Activated naive CD4-positive, alpha-beta T cell treated with anti-CD3 and anti-CD28 coated beads, Interleukin-2, amount 50 U/mL, for 24 hours (primary cell): ENCODE measurements around the gene AKR1A1.
A peak's percentile ranks its signal among the peaks of the same experiment; 100 is the strongest.
"Not testable (repeated sequence)": the region's sequence is repeated elsewhere in the genome, so short reads cannot be mapped to it uniquely, and the experiment has no call there.

Experiments used
- H3K27ac Mint-ChIP-seq: one replicate; pipeline ENCODE4 v1.8.0; 2021; ENCODE audit warnings: mild to moderate bottlenecking, mixed read lengths
- H3K27me3 Mint-ChIP-seq: one replicate; pipeline ENCODE4 v1.8.0; 2021; ENCODE audit warnings: mixed read lengths
- H3K36me3 Mint-ChIP-seq: one replicate; pipeline ENCODE4 v1.8.0; 2021; ENCODE audit warnings: mixed read lengths
- H3K4me1 Mint-ChIP-seq: one replicate; pipeline ENCODE4 v1.8.0; 2021; ENCODE audit warnings: mixed read lengths
- H3K4me3 Mint-ChIP-seq: one replicate; pipeline ENCODE4 v1.8.0; 2021; ENCODE audit warnings: mild to moderate bottlenecking, mixed read lengths
- H3K9me3 Mint-ChIP-seq: one replicate; pipeline ENCODE4 v1.8.0; 2021; ENCODE audit warnings: mixed read lengths

Gene AKR1A1

DNA sequence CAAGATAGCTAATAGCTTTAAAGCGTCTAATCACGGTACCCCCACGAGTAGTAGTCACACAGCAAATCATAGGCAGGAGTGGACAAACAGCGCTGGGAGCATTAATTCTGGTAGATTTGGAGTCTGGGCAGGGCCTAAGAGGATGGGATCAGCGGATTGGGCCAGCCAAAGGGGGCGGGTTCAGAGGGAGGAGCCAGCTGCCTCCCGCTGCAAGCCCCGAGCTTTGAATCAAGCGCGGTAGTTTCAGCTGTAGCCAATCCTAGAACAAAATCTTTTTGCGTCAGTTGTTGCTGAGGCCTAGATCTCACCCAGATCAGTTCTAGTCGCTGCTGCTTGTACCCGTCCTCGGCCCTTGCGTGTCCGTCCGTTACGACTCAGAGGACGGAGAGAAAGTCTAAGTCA lies 32.6 kb downstream of the AKR1A1 start:
- Mint-ChIP-seq H3K4me1 (peaks cover 24% of the 10 kb centered on the region), H3K27ac (peak overlapping the region; percentile 99), H3K27me3 (no peaks in the 10 kb centered on the region), H3K36me3 (peaks cover 5% of the 10 kb centered on the region), H3K4me3 (peak overlapping the region; percentile 99), H3K9me3 (no peaks in the 10 kb centered on the region)

GRCh38 chr1:45583666-45584350 lies 33.2 kb downstream of the AKR1A1 start, which contains the start of gene NASP:
NASP (plus strand) TSS chr1:45584041; CDS start chr1:45584147, 106 bp downstream.
- peaks cover 27% of the 10 kb centered on the region for H3K4me1 Mint-ChIP-seq

DNA sequence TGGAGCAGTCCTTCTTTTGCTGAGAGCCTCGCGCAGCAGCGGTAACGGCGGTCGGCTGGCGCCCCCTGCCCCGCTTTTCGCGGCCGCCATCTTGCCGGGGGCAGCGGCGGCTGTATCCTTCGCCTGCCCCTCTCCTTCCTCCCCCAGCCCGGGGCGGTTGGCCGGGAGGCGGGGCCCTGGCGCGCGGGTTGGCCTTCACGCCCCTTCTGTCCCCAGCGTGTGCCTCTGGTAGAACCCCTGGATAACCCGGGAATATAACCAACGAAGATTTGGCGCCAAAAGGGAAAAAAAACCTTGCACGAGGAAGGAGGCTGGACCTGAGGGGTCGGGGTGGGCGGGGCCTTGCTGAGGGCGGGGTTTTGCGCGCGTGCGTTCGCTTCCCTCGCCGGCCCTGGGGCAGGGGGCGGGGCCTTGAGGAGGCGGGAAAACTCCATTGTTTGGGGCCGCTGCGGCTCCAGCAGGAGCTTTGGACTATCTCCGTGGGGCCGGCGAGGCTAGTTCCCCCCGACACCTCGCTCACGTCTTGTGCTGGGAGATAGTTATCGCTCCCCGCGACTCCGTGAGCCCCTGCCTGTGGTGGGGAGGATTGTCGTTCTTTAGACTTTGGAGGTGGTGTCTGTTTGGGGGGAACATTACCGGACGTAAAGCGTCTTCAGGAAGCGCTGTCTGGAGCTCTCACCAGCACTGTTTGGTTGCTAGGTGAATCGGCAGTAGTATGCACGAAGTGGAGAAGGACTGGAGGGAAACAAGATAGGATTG lies 33.9 kb downstream of the AKR1A1 start:
- Mint-ChIP-seq H3K36me3 (peaks cover 5% of the 10 kb centered on the region), H3K27me3 (no peaks in the 10 kb centered on the region), H3K4me3 (peak overlapping the region; percentile 99), H3K4me1 (peaks cover 32% of the 10 kb centered on the region), H3K27ac (peak overlapping the region; percentile 99), H3K9me3 (no peaks in the 10 kb centered on the region)

More at GRCh38 chr1:45583666-45584350, 33.2 kb downstream of the AKR1A1 start, which contains the start of gene NASP:
- Mint-ChIP-seq H3K36me3 (peaks cover 5% of the 10 kb centered on the region), H3K9me3 (no peaks in the 10 kb centered on the region), H3K27me3 (no peaks in the 10 kb centered on the region), H3K27ac (peak within 1 kb of the TSS; percentile 99), H3K4me3 (peak within 1 kb of the TSS; percentile 99)

- H3K36me3 Mint-ChIP-seq: peaks cover 5% of the 10 kb centered on the region
- H3K4me1 Mint-ChIP-seq: peaks cover 32% of the 10 kb centered on the region
- peak overlapping the region; percentile 92 for H3K27ac Mint-ChIP-seq
- no peaks in the 10 kb centered on the region for H3K27me3 Mint-ChIP-seq
- H3K4me3 Mint-ChIP-seq: peak overlapping the region; percentile 99
- H3K9me3 Mint-ChIP-seq: no peaks in the 10 kb centered on the region
Measured at GRCh38 chr1:45585110-45585426, 34.4 kb downstream of the AKR1A1 start.

DNA sequence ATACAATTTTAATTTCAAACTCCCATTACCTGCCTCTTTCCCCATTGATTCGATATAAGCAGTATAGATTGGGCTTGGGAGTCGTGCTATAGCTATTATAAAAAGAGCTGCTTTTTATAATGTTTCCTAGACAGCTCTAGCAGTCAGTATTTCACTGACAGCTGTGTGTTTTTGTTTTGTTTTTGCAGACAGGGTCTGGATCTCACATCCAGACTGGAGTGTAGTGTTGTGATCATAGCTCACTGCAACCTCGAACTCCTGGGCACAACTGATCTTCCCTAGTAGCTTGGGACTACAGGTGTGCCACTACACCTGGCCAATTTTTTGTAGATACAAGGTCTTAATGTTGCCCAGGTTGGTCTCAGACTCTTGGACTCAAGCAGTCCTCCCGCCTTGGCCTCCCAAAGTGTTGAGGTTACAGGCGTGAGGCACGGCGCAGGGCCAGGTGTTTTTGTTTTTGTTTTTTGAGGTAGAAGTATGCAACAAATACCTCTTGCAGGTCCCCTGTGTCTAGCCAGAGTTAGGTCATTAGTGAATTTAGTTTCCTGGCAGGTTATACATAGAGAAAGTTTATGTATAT lies 35.0 kb downstream of the AKR1A1 start:
- peak overlapping the region; percentile 99 for H3K4me3 Mint-ChIP-seq
- H3K36me3 Mint-ChIP-seq: peaks cover 5% of the 10 kb centered on the region
- no peaks in the 10 kb centered on the region for H3K9me3 Mint-ChIP-seq
- H3K27ac Mint-ChIP-seq: peak overlapping the region; percentile 63
- no peaks in the 10 kb centered on the region for H3K27me3 Mint-ChIP-seq
- H3K4me1 Mint-ChIP-seq: peaks cover 32% of the 10 kb centered on the region

GRCh38 chr1:45586769-45587168 lies 36.1 kb downstream of the AKR1A1 start:
- peak overlapping the region; percentile 92 for H3K27ac Mint-ChIP-seq
- peak overlapping the region; percentile 99 for H3K4me3 Mint-ChIP-seq
- no peaks in the 10 kb centered on the region for H3K27me3 Mint-ChIP-seq
- H3K4me1 Mint-ChIP-seq: peaks cover 32% of the 10 kb centered on the region
- H3K9me3 Mint-ChIP-seq: no peaks in the 10 kb centered on the region
- peaks cover 7% of the 10 kb centered on the region for H3K36me3 Mint-ChIP-seq

- H3K4me1 Mint-ChIP-seq: peaks cover 33% of the 10 kb centered on the region
- no peak overlapping the region for H3K27ac Mint-ChIP-seq
Measured at GRCh38 chr1:45589861-45590260, 39.2 kb downstream of the AKR1A1 start.

GRCh38 chr1:45594412-45594811 lies 43.8 kb downstream of the AKR1A1 start:
- Mint-ChIP-seq H3K36me3 (peaks cover 15% of the 10 kb centered on the region), H3K9me3 (no peaks in the 10 kb centered on the region)

More at GRCh38 chr1:45589861-45590260, 39.2 kb downstream of the AKR1A1 start:
- no peak overlapping the region for H3K4me3 Mint-ChIP-seq
- no peaks in the 10 kb centered on the region for H3K9me3 Mint-ChIP-seq
- H3K27me3 Mint-ChIP-seq: no peaks in the 10 kb centered on the region
- peaks cover 8% of the 10 kb centered on the region for H3K36me3 Mint-ChIP-seq

GRCh38 chr1:45596765-45597164 lies 46.1 kb downstream of the AKR1A1 start:
- not testable (repeated sequence) for H3K4me3 Mint-ChIP-seq, H3K9me3 Mint-ChIP-seq, H3K27me3 Mint-ChIP-seq, H3K27ac Mint-ChIP-seq
- H3K4me1 Mint-ChIP-seq: peaks cover 46% of the 10 kb centered on the region
- peaks cover 20% of the 10 kb centered on the region for H3K36me3 Mint-ChIP-seq

More at GRCh38 chr1:45594412-45594811, 43.8 kb downstream of the AKR1A1 start:
- no peak overlapping the region for H3K4me3 Mint-ChIP-seq
- no peak overlapping the region for H3K27ac Mint-ChIP-seq
- H3K27me3 Mint-ChIP-seq: no peaks in the 10 kb centered on the region
- H3K4me1 Mint-ChIP-seq: peaks cover 25% of the 10 kb centered on the region

GRCh38 chr1:45604239-45604638 lies 53.6 kb downstream of the AKR1A1 start:
- Mint-ChIP-seq H3K9me3 (no peaks in the 10 kb centered on the region), H3K4me3 (no peak overlapping the region), H3K36me3 (peaks cover 32% of the 10 kb centered on the region), H3K27me3 (no peaks in the 10 kb centered on the region), H3K27ac (no peak overlapping the region), H3K4me1 (peaks cover 61% of the 10 kb centered on the region)

GRCh38 chr1:45607404-45608074 lies 56.9 kb downstream of the AKR1A1 start:
- Mint-ChIP-seq H3K27ac (peak overlapping the region; percentile 41), H3K27me3 (no peaks in the 10 kb centered on the region), H3K36me3 (peaks cover 25% of the 10 kb centered on the region), H3K4me3 (no peak overlapping the region), H3K4me1 (peaks cover 38% of the 10 kb centered on the region), H3K9me3 (no peaks in the 10 kb centered on the region)

DNA sequence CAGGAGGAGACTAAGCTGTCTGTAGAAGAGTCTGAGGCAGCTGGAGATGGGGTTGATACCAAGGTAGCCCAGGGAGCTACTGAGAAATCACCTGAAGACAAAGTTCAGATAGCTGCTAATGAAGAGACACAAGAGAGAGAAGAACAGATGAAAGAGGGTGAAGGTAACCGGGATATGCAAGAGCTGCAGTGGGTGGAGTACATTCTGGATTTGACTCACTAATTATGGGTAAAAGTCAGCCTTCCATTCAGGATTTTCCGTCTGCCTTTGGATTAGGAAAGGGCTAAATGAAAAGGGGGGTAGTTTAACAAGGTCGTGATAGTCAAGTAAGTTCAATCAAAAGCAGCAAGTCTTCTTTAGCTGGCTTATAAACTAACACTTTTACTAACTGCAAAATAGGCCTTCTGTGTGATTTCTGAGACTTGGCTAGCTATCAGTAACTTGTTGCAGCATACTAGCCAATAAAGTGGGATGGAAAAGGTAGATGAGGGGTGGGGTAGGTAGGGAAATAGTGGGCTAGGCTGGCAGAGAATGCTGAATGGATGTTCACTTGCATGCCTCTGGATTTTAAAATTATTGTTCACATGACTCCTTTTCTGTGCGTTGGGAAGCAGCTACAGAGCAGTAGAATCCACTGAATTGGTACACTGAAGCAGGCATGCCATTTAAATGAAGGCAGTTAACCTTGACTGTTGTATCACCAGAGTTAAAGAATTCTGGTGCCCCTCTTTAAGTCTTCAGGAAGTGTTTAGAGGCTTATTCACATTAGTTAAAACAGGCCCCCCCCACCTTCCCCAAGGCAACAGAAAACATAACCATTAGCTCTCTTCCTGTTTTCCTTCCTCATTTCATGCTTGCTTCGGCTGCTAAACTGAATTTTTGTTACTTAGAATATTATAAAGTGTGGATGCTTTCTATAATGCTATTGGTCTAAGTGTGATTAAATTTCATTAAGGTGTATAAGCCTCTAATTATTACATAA lies 57.8 kb downstream of the AKR1A1 start:
- Mint-ChIP-seq H3K27me3 (no peaks in the 10 kb centered on the region), H3K36me3 (peaks cover 27% of the 10 kb centered on the region), H3K4me3 (no peak overlapping the region), H3K9me3 (no peaks in the 10 kb centered on the region), H3K27ac (peak overlapping the region; percentile 41), H3K4me1 (peaks cover 36% of the 10 kb centered on the region)

GRCh38 chr1:45610589-45611226 lies 60.1 kb downstream of the AKR1A1 start:
- Mint-ChIP-seq H3K27me3 (no peaks in the 10 kb centered on the region), H3K36me3 (peaks cover 24% of the 10 kb centered on the region), H3K4me3 (no peak overlapping the region), H3K9me3 (no peaks in the 10 kb centered on the region), H3K27ac (no peak overlapping the region), H3K4me1 (peaks cover 31% of the 10 kb centered on the region)

- H3K27me3 Mint-ChIP-seq: no peaks in the 10 kb centered on the region
- H3K4me3 Mint-ChIP-seq: no peak overlapping the region
- no peaks in the 10 kb centered on the region for H3K9me3 Mint-ChIP-seq
- H3K36me3 Mint-ChIP-seq: peaks cover 20% of the 10 kb centered on the region
- H3K4me1 Mint-ChIP-seq: peaks cover 10% of the 10 kb centered on the region
- H3K27ac Mint-ChIP-seq: peak overlapping the region; percentile 41
Measured at GRCh38 chr1:45612941-45613579, 62.4 kb downstream of the AKR1A1 start.
